B cell (primary cell): ENCODE measurements around the gene ZBTB16.

Experiments
- CTCF ChIP-seq: fragments of 200-600 bp; IDR thresholded peaks from one replicate; pipeline ENCODE4 v1.8.0; 2022; ENCODE audit warnings: antibody characterized with exemption, mild to moderate bottlenecking
- EZH2 ChIP-seq: IDR thresholded peaks from 2 replicates; pipeline ENCODE4 v1.6.1; 2012; ENCODE audit warnings: borderline replicate concordance, low read depth, mild to moderate bottlenecking, moderate library complexity, low read length; ENCODE audit not compliant: insufficient read depth, poor library complexity, severe bottlenecking

GRCh38 chr11:114084414-114084813 lies 24.9 kb downstream of the ZBTB16 start:
- TF ChIP-seq CTCF (no peak), EZH2 (no peak)
